Astrocyte (in vitro differentiated cells and primary cell): ENCODE results near the gene RNF5. TPM values are rescaled to one million over a fixed set of nuclear protein-coding genes. Genes with fewer than 3 reads are reported as not detected.

Source experiments
- DNase-seq: peaks from one replicate; pipeline ENCODE4 v3.0.0-alpha.2; 2010; ENCODE audit warnings: low read depth
- FAIRE-seq: peaks from 2 replicates; lab custom pipeline; 2011; peaks lifted over from hg19 to GRCh38; lab: Jason Lieb, UNC
- H2AFZ ChIP-seq: 2 replicates; pipeline ENCODE4 v1.6.0; 2012; ENCODE audit warnings: low read depth, low read length, inconsistent platforms
- H3K27ac ChIP-seq: 2 replicates; pipeline ENCODE4 v1.5.1; 2011; ENCODE audit warnings: low read depth, low read length, inconsistent platforms
- H3K27me3 ChIP-seq: 2 replicates; pipeline ENCODE4 v1.6.0; 2011; ENCODE audit warnings: low read length, inconsistent platforms; ENCODE audit not compliant: insufficient read depth
- H3K36me3 ChIP-seq: 2 replicates; pipeline ENCODE4 v1.5.1; 2011; ENCODE audit warnings: low read length, inconsistent platforms; ENCODE audit not compliant: insufficient read depth
- H3K4me1 ChIP-seq: 2 replicates; pipeline ENCODE4 v1.5.1; 2011; ENCODE audit warnings: low read length, inconsistent platforms; ENCODE audit not compliant: insufficient read depth
- H3K4me2 ChIP-seq: 2 replicates; pipeline ENCODE4 v1.6.0; 2012; ENCODE audit warnings: low read length, inconsistent platforms
- H3K4me3 ChIP-seq: 2 replicates; pipeline ENCODE4 v1.5.1; 2011; ENCODE audit warnings: low read depth, mild to moderate bottlenecking, low read length, inconsistent platforms; ENCODE audit not compliant: insufficient read depth
- H3K79me2 ChIP-seq: 2 replicates; pipeline ENCODE4 v1.6.0; 2012; ENCODE audit warnings: mild to moderate bottlenecking, low read length, inconsistent platforms; ENCODE audit not compliant: insufficient read depth
- H3K9ac ChIP-seq: 2 replicates; pipeline ENCODE4 v1.6.0; 2012; ENCODE audit warnings: mild to moderate bottlenecking, low read length, inconsistent platforms
- H3K9me3 ChIP-seq: 2 replicates; pipeline ENCODE4 v1.5.1; 2012; ENCODE audit warnings: low read depth, mild to moderate bottlenecking, low read length, inconsistent platforms; ENCODE audit not compliant: insufficient read depth
- H4K20me1 ChIP-seq: 2 replicates; pipeline ENCODE4 v1.6.0; 2012; ENCODE audit warnings: low read length, inconsistent platforms; ENCODE audit not compliant: insufficient read depth
- H3K27ac Mint-ChIP-seq: one replicate; pipeline ENCODE4 v1.8.0; 2021; ENCODE audit warnings: mild to moderate bottlenecking, mixed read lengths; ENCODE audit not compliant: unreplicated experiment
- H3K27me3 Mint-ChIP-seq: one replicate; pipeline ENCODE4 v1.8.0; 2021; ENCODE audit warnings: low read depth, mixed read lengths; ENCODE audit not compliant: unreplicated experiment
- H3K36me3 Mint-ChIP-seq: one replicate; pipeline ENCODE4 v1.8.0; 2021; ENCODE audit warnings: low read depth, mixed read lengths; ENCODE audit not compliant: unreplicated experiment
- H3K4me1 Mint-ChIP-seq: one replicate; pipeline ENCODE4 v1.8.0; 2021; ENCODE audit warnings: low read depth, mixed read lengths; ENCODE audit not compliant: unreplicated experiment
- H3K4me3 Mint-ChIP-seq: one replicate; pipeline ENCODE4 v1.8.0; 2021; ENCODE audit warnings: mild to moderate bottlenecking, moderate library complexity, mixed read lengths; ENCODE audit not compliant: unreplicated experiment
- H3K9me3 Mint-ChIP-seq: one replicate; pipeline ENCODE4 v1.8.0; 2021; ENCODE audit warnings: mild to moderate bottlenecking, mixed read lengths; ENCODE audit not compliant: unreplicated experiment
- CTCF ChIP-seq: IDR thresholded peaks from 2 replicates; pipeline ENCODE4 v1.5.1; 2011; ENCODE audit warnings: low read depth, mild to moderate bottlenecking, inconsistent platforms, low read length, moderate library complexity; ENCODE audit not compliant: insufficient read depth
- EZH2 ChIP-seq: IDR thresholded peaks from 2 replicates; pipeline ENCODE4 v1.6.1; 2012; ENCODE audit warnings: mild to moderate bottlenecking, low read length, inconsistent platforms; ENCODE audit not compliant: insufficient read depth
- total RNA-seq: library from RNA; stranded (reverse); gene quantifications from 2 replicates; pipeline ENCODE4 v1.2.1, GENCODE V29; 2021

The RNF5 gene
- total RNA-seq, 1 donor from 2014 or later = 59.0 TPM

DNA sequence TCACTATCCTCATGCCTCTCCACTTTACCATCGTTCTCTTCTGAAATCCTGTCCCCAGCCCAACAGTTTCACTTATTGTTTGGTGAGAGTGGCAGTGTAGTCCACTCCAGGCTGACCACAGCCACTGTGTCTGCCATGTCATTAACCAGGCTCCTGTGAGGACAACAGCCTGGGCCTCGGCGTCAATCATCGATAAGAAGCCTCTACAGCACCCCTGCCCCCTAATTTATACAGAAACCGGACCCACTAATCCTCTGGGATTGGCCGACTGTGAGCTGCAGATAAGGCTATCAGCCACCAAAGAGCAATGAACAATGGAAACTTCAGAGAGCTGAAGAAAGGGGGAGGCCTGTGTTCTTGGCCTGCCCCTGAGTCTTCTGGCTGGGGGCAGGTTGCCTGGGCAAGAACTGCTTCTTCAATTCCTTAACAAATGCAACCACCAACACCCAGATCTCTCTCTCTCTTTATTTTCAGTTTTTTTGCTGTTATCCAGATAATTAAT lies 10.4 kb upstream of the RNF5 start:
- no peaks in the 10 kb centered on the region for H3K27me3 ChIP-seq
- peaks cover 13% of the 10 kb centered on the region for H3K4me1 ChIP-seq
- H3K9me3 ChIP-seq = no peaks in the 10 kb centered on the region
- H3K36me3 Mint-ChIP-seq = peaks cover 33% of the 10 kb centered on the region
- peaks cover 16% of the 10 kb centered on the region for H3K4me1 Mint-ChIP-seq
- FAIRE-seq (no peak), DNase-seq (no peak)
- H3K79me2 ChIP-seq = peaks cover 9% of the 10 kb centered on the region
- H2AFZ ChIP-seq = no peak overlapping the region
- H3K27ac ChIP-seq = no peak overlapping the region
- no peak overlapping the region for H3K9ac ChIP-seq
- no peak for TF ChIP-seq CTCF
- TF ChIP-seq EZH2 = no peak
- H3K4me3 Mint-ChIP-seq = peak overlapping the region; percentile 9
- H4K20me1 ChIP-seq = peaks cover 16% of the 10 kb centered on the region
- H3K36me3 ChIP-seq = peaks cover 12% of the 10 kb centered on the region
- no peak overlapping the region for H3K4me2 ChIP-seq
- no peaks in the 10 kb centered on the region for H3K27me3 Mint-ChIP-seq
- H3K4me3 ChIP-seq = no peak overlapping the region
- H3K9me3 Mint-ChIP-seq = peaks cover 2% of the 10 kb centered on the region
- H3K27ac Mint-ChIP-seq = peak overlapping the region; percentile 41

GRCh38 chr6:32168350-32168749 lies 9.9 kb upstream of the RNF5 start:
- Mint-ChIP-seq H3K4me1 (peaks cover 21% of the 10 kb centered on the region), H3K27ac (no peak overlapping the region), H3K36me3 (peaks cover 33% of the 10 kb centered on the region)

More at GRCh38 chr6:32168350-32168749, 9.9 kb upstream of the RNF5 start:
- Histone ChIP-seq H4K20me1 (peaks cover 18% of the 10 kb centered on the region), H3K9ac (no peak overlapping the region), H2AFZ (no peak overlapping the region), H3K79me2 (peaks cover 15% of the 10 kb centered on the region), H3K27me3 (no peaks in the 10 kb centered on the region), H3K4me2 (no peak overlapping the region), H3K4me3 (no peak overlapping the region), H3K4me1 (peaks cover 13% of the 10 kb centered on the region), H3K9me3 (no peaks in the 10 kb centered on the region), H3K27ac (no peak overlapping the region), H3K36me3 (peaks cover 12% of the 10 kb centered on the region)
- H3K9me3 Mint-ChIP-seq = peaks cover 2% of the 10 kb centered on the region
- DNase-seq (no peak), FAIRE-seq (no peak)
- TF ChIP-seq CTCF = no peak
- no peak for TF ChIP-seq EZH2
- peak overlapping the region; percentile 9 for H3K4me3 Mint-ChIP-seq
- H3K27me3 Mint-ChIP-seq = no peaks in the 10 kb centered on the region
